ENCODE results near the gene C6orf89.

DNA sequence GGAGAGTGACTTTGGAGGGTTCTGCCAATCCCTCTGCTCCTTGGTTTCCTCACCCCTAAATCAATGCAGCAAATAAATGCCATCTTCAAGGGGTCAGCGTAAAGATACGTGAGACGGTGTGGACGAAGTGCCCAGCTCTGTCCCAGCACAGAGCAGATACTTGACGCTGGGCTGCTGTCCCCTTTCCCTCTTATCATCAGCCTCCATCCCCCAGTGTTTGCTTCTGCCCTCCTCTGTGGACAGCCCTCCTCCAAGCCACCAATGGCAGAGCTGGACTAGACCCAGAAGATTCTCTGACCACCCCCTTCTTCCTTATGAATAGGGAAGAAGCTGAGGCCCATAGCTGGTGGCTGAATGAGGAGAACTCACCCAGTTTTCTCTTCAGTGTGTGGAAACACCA lies 51.1 kb downstream of the C6orf89 start:
- no peak for TF ChIP-seq ZNF121 (CRISPR knock-in tag; IDR thresholded peaks at IDR 0.05)
- no peak for TF ChIP-seq NR2C2 (CRISPR knock-in tag; IDR thresholded peaks at IDR 0.05)
- no peak for TF ChIP-seq ZNF232 (CRISPR knock-in tag; IDR thresholded peaks at IDR 0.05)
- no peak for TF ChIP-seq TEAD4 (CRISPR knock-in tag; IDR thresholded peaks at IDR 0.05)

Data from WTC11 (cell line).